ENCODE results near the gene DAND5. TPM values are rescaled to one million over a fixed set of nuclear protein-coding genes. Genes with fewer than 3 reads are reported as not detected.

The DAND5 gene
- total and polyA plus RNA-seq, 9 of the 15 experiments (the other 6 are each of a cell fraction or from before 2014, with no cell fraction given): 0.22 to 0.83 (median 0.60) TPM

- TF ChIP-seq MNT (conservative IDR thresholded peaks at IDR 0.05) (peak; percentile 98), BRD4 (IDR thresholded peaks at IDR 0.05) (no peak), FOXA3 (CRISPR knock-in tag; conservative IDR thresholded peaks at IDR 0.05 in 1 of 2, IDR thresholded peaks at IDR 0.05 in 1 of 2) (0 out of 4 replicates have a peak, but pooled peaks of 1 of the 2 experiments have one; percentile 13), ZBTB40 (IDR thresholded peaks at IDR 0.05) (peak; percentile 86), ZBTB40 (CRISPR knock-in tag; IDR thresholded peaks at IDR 0.05) (no peak), PCBP1 (IDR thresholded peaks at IDR 0.05; ENCODE audit: low read depth, low read length, poor library complexity, severe bottlenecking) (no peak), ZKSCAN3 (CRISPR knock-in tag; IDR thresholded peaks at IDR 0.05) (no peak), XRCC4 (IDR thresholded peaks at IDR 0.05; ENCODE audit: extremely low read depth, insufficient read depth, insufficient read length) (no peak), BRCA1 (IDR thresholded peaks at IDR 0.05) (no peak), BRCA1 (CRISPR knock-in tag; IDR thresholded peaks at IDR 0.05) (no peak), ZZZ3 (IDR thresholded peaks at IDR 0.05) (no peak), ZNF518B (CRISPR knock-in tag; IDR thresholded peaks at IDR 0.05) (no peak)
These were observed 23.8 kb upstream of the DAND5 start, which contains the start of gene RAD23A (continued) for GRCh38 chr19:12945479-12946091.

Data from K562 (cell line).